ENCODE results near the gene DNAAF5.
A peak's percentile ranks its signal among the peaks of the same experiment; 100 is the strongest.

The DNAAF5 gene

GRCh38 chr7:726084-726853 lies at the start of gene DNAAF5:
TSS of gene DNAAF5 (plus strand) at chr7:726699. CDS start at chr7:726721, 22 bp downstream.
- DNase-seq: peak; percentile 90

DNA sequence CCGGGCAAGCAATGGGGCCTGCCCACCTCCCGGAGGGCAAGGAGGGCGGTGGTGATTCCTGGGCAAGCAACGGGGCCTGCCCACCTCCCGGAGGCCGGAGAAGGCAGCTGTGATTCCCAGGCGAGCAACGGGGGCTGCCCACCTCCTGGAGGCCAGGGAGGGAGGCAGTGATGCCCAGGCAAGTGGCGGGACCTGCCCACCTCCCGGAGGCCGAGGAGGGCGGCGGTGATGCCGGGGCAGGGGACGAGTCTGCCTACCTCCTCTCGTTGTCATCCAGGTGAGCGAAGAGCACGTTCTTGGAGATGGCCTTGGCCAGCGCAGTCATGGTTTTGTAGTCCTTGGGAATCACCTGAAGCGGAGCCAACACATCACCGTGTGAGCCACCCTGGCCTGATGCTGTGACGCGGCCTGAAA lies 49.5 kb upstream of the DNAAF5 start:
- no peak for DNase-seq

DNA sequence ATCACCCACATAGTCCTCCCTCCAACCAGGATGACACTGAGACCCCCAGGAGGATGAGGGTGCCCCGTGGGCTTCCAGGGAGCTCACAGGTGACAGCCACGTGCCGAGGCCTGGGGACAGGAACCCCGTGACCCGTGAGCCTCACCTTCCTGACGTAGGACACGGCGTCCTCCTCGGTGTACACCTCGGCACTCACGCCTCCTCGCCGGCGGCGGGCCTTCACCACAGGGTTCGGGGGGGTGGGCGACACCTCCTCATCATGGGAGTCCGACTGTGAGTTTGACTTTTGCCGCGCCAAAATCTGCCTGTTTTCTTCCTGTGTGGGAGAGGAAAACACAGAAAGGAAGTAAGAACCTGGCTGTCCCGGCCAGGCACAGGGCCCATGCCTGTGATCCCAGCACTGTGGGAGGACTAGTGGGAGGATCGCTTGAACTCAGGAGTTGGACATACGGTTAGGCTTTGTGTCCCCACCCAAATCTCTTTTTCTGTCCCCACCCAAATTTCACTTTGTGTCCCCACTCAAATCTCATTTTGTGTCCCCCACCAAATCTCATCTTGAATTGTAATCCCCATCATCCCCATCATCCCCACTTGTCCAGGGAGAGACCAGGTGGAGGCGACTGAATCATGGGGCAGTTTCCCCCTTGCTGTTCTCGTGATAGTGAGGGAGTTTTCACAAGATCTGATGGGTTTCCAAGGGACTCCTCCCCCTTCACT lies 45.9 kb upstream of the DNAAF5 start:
- no peak for DNase-seq

- no peak for DNase-seq
Measured at GRCh38 chr7:681551-682307, 44.8 kb upstream of the DNAAF5 start.

GRCh38 chr7:682810-683209 lies 43.7 kb upstream of the DNAAF5 start:
- no peak for DNase-seq

- no peak for DNase-seq
Measured at GRCh38 chr7:683526-684205, 42.8 kb upstream of the DNAAF5 start.

GRCh38 chr7:684416-684815 lies 42.1 kb upstream of the DNAAF5 start:
- DNase-seq: no peak

DNA sequence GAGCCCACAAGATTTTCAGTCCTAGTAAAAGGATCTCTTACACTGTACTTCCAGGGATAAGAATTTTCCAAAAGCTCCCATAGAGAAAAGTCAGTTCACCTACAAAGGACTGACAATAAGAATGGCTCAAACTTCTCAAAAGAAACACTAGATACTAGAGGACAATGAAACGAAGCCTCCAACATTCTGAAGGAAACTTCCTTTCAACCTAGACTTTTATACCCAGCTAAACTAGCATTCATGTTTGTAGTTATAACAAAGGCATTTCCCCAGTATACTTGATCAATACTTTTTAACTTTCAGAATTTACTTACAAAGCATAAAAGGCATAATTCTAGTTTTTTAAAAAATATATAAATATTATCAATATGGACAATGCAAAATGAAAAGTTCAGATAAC lies 41.0 kb upstream of the DNAAF5 start:
- DNase-seq: no peak

- DNase-seq: no peak
Measured at GRCh38 chr7:690478-691360, 35.8 kb upstream of the DNAAF5 start.

DNA sequence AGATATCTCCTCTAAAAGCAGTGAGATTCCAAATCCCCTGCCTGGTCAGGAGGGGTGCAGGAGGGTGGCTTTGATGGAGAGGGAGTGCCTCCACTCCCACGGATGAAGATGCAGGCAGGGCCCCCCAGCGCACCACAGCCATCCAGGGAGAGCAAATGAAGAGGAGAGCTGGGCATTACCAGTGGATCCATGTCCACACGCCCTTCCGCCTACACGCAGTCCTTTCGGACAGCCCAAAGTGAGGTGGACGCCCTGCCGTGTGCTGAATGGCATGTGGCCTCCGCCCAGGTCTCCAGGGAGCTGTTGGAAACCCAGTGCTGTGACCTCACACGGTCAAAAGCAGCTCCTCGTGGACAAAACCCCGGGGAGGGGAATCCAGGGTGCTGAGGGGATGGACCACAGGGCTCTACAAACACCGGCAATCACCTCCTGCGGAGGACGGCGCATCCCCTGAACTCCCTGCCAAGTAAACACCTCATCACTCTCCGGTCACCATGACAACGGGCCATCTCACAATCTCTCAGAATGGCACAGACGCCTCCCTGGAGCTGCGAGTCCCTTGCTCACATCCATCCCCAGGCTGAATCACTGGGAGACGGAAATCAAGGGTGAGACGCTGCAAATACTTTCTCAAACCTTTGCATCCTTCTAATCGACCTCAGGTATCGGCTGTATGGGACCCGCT lies 35.0 kb upstream of the DNAAF5 start:
- DNase-seq: no peak

GRCh38 chr7:693280-693679 lies 33.2 kb upstream of the DNAAF5 start:
- no peak for DNase-seq

DNA sequence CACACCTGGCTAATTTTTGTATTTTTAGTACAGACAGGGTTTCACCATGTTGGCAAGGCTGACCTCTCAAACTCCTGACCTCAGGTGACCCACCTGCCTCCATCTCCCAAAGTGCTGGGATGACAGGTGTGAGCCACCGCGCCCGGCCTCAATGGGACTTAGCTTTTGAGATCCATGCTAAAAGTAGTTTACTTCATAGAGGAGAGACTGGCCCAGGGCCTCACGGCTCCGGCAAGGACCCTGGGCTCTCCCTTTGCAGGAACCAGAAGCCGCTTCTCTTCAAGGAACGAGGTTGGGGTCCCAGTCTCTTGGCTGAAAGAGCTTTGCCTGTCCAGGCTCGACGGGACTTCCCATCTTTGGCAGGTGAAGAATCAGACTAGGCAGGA lies 30.1 kb upstream of the DNAAF5 start:
- DNase-seq: no peak

- no peak for DNase-seq
Measured at GRCh38 chr7:696812-697551, 29.5 kb upstream of the DNAAF5 start.

DNA sequence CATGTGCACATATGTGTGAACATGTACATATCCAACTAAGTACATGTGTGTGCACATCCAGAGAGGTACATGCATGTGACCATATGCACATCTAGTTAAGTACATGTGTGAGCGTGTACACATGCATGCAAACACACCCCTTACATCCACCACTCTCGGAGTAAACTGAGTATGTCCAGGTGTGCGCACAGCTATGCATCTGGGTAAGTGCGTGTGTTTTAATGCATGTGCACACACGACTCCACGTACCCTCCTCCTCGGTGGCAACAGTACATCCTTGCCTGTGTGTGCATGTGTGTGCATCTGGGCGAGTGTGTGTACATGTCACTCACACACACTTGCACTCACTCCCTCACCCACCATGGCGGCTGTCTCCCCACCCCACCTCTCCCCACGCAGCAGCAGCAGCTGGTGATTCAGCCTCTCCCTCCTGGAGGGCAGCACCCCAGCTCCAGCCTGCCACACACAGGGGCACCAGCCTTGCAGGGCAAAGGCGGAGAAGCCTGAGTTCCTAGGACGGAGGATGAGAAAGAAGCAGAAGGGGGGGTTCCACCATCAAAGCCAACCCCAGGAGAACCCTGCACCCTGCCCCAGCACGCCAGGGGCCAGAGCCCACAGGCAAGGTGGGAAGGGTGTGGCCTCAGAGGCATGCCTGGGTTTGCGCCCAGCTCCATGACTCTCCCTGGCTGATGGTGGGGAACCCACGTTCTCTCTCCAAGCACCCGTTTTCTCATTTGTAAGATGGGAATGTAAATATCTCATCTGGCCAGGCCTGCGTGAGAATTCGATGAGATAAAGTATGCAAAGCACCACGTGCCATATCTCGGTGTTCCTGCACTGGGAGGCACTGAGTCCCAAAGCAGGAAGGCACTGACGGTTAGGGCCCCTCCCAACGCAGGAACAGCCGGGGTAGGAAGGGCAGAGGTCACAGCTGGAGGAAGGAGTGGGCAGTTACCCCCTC lies 27.7 kb upstream of the DNAAF5 start:
- DNase-seq: no peak

DNA sequence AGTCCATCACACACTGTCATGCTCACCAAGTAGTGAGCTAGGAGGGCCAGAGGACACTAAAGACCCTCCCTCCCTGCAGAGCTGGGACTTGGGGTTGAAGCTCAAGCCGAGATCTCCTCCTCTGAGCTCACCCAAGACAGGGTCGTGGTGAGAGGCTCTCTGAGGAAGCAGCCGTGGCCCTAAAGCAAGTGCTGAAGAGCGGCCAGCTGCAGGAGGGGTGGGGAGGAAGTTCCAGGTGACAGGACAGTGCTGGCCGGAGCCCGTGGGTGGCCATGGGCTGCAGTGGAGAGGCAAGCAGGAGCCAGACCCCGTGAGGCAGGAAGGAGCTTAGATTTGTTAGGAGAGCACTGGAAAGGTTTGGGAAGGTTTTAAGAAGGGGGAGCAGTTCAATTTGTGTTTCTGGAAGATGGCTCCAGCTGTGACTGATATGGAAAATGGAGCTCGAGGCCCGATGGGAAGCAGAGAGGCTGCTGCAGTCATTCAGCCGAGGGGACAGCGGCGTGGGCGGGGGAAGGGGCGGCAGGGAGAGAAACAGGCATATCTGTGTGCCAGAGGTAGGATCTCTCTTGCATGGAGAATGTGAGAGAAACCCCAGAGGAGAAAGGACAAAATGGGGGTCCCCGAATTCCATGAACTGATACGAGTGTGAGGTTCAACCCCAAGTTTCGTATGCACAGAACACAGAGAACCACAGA lies 26.9 kb upstream of the DNAAF5 start:
- DNase-seq: no peak

- no peak for DNase-seq
Measured at GRCh38 chr7:701086-701671, 25.3 kb upstream of the DNAAF5 start.

GRCh38 chr7:703049-703448 lies 23.4 kb upstream of the DNAAF5 start:
- DNase-seq: no peak

DNA sequence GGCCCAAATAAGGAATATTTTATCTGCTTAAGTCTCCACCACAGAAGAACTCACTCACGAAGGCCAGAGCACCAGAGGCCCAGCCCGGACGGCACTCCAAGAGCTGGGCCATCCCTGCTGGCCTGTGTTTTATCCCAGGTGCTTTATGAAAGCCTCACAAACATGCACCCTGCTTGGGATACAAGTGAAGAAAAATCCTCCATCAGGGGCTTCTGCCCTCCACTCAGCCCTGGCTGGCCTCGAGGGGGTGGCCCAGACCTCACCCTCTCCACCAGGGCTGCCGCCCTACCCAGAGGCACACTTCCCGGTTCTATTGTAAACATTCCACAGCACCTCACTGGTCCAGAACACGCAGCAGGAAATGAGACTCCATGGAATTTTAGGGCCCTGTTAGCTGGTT lies 19.8 kb upstream of the DNAAF5 start:
- DNase-seq: no peak

All from activated CD4-positive, CD25-positive, alpha-beta regulatory T cell treated with anti-CD3 and anti-CD28 coated beads, Interleukin-2, amount 50 U/mL, for 72 hours (primary cell).